AG09309 (cell line): Measurements from ENCODE around the gene MN1.

Experiments
- DNase-seq: peaks from one replicate; pipeline ENCODE4 v3.0.0-alpha.2; 2010; ENCODE audit warnings: low read depth
- H3K4me3 ChIP-seq: 2 replicates; pipeline ENCODE4 v1.5.1; 2011; ENCODE audit warnings: mild to moderate bottlenecking, low read depth, low read length, moderate library complexity; ENCODE audit not compliant: control insufficient read depth
- TF ChIP-seq, protein P1 (sequence below): IDR thresholded peaks from 2 replicates; pipeline ENCODE4 v1.5.1; 2011; ENCODE audit warnings: mild to moderate bottlenecking, low read depth, low read length, inconsistent platforms; ENCODE audit not compliant: insufficient read depth, control insufficient read depth; ENCODE audit errors: missing control alignments

MN1 gene

DNA sequence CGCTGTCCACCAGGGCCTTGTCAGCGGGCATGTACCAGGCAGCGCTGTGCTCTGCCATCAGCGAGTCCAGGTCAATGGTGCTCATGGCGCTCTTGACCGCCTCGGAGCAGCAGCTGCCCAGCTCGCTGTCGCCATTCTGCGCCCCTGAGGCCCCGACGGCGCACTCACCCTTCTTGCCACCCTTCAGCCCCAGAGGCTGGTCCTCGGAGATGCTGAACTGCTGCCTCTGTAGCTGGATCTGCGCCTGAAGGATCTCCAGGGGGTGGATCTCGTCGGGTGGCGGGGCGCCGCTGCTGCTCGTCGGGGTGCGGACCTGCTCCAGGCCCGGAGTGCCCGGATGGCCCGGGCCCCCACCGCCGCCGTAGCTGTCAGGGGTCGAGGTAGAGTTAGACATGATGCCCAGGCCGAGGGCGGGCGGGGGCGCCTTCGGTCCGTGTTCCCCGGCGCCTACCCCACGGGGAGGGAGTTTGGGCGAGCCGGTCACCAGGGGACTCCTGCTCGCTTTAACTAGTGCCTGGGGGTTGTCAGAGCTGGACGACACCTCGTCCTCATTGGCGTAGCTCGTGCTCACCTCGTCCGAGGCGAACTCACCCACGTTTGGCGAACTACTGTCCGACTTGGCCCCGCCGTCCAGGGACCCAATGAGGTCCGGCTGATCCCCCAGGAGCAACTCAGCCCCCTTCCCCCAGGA is 4.6 kb downstream of the MN1 start:
- no peak overlapping the region for H3K4me3 ChIP-seq
- no peak for DNase-seq
- TF ChIP-seq, protein P1, sequence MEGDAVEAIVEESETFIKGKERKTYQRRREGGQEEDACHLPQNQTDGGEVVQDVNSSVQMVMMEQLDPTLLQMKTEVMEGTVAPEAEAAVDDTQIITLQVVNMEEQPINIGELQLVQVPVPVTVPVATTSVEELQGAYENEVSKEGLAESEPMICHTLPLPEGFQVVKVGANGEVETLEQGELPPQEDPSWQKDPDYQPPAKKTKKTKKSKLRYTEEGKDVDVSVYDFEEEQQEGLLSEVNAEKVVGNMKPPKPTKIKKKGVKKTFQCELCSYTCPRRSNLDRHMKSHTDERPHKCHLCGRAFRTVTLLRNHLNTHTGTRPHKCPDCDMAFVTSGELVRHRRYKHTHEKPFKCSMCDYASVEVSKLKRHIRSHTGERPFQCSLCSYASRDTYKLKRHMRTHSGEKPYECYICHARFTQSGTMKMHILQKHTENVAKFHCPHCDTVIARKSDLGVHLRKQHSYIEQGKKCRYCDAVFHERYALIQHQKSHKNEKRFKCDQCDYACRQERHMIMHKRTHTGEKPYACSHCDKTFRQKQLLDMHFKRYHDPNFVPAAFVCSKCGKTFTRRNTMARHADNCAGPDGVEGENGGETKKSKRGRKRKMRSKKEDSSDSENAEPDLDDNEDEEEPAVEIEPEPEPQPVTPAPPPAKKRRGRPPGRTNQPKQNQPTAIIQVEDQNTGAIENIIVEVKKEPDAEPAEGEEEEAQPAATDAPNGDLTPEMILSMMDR, result no peak

DNA sequence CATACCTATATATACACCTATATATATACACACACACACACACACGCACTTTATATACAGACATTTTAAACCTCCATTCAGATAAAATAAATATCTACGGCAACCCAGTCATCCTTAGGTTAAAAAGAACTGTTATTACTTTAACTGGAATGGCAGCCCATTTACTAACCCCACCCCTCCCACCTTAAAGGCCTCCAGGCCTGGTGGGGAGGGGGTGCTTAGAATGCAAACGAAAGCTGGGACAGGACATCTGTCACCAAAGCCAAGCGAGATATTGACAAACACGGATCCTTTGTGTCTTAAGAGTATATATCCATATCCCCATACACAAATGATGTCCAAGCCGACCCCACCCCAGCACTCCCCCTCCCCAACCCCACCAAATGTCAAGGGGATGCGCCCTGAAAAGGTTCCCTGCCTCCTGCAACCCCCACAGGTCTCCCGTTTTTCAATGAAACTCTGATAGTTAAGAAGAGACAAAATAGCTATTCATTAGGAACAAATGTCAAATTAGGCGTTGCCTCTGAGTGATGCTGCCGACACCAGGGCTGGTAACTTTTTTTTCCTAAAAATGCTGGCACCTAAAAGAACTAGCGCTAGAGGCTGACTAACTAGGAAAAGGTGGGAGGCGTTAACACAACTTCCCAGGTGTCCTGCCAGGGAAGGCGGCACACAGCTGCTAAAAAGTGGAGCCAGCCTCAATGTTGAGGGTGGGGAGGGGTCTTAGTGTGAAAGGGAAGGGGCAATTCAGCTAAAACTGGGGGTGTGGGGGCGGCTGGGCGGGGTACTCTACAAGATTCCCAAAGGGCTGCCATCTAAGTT is 5.6 kb downstream of the MN1 start:
- no peak for DNase-seq
- H3K4me3 ChIP-seq, result no peak overlapping the region
- TF ChIP-seq, protein P1, result no peak

DNA sequence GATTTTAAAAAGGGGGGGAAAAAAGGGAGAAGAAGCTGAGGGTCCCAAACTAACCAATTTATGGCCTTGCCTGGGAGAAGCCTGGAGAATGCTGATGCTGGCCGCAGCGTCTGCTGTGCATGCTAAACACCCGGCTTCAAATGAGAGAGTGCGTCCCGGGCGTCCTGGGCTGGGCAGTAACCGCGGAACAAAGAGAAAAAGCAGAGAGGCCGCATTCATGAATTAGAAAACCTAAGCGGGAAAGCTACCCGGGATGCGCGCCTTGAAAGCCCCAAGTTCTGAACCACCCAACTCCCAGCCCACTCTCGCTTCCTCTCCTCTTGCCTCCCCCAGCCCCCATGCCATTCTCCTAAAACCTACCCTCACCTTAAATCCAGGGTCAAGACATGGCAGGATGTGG is 6.5 kb downstream of the MN1 start:
- TF ChIP-seq, protein P1, result no peak
- no peak overlapping the region for H3K4me3 ChIP-seq
- DNase-seq, result no peak

DNA sequence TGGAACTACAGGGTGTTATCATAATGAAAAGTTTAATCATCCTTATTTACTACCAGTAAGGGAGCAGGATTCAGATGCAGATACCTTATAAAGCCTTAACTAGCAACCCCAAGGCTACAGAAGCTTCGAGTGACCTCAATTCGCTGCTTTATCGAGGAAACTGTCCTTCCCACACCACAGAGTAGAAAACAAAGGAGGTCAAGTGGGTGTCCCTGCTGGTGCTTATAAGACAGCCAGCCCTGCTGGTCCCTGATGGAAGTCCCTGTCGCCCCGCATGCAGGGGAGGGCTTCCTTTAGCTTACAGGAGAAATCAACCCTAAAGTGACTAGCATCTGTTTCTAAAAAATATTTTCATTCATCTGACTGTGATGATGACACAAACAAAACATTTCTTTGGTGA is 7.3 kb downstream of the MN1 start:
- TF ChIP-seq, protein P1, result no peak
- no peak for DNase-seq
- H3K4me3 ChIP-seq, result no peak overlapping the region

DNA sequence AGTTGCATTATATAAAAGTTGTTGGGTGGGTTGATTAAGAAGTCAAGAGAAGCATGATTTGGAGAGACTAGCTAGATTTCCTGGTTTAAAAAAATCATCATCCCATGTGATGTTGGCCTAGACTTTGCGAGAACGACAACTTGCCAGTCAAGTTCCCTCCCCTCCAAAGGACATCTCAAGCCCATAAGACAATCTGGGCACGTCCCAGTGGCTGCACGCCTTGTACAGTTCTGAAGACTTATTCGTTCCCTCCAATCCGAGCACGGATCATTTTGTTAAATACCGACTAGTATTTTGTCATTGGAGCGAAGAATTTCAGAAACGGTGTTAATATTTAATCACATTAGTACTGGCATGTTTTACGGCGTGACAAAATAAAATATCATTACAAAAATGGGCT is 8.0 kb downstream of the MN1 start:
- no peak overlapping the region for H3K4me3 ChIP-seq
- TF ChIP-seq, protein P1, result no peak

DNA sequence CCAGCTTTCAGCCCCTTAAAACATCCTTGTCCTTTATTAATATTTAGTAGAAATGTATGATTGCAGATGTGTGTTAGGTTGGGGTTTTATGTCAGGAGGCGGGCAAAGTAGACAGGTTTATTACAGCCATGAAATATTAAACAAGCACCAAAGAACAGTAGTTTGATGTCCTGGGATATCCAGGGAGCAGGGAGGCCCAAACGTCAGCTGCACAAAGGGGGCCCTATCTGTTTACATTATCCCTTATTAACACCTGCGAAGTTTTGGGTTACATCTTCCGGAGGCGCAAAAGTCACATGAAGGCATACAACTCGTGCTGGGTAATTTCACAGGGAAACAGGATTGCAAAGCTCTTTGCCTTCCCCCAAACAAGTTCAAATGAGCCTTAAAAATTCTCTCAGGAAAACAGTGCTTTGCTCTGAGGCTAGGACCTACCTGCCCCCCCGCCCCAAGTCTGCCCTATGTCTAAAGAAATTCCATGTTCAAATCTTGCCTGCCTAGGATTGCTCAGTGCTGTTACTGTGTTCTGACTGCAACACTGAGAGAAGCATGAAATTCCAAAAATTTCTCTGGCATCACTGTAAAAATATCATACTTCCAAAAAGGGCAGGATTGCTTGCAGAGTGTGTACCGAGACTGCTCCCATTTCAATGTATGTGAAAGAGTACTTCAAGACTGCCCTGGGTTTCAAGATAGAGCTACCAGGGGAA is 8.9 kb downstream of the MN1 start:
- no peak for DNase-seq
- TF ChIP-seq, protein P1, result no peak
- H3K4me3 ChIP-seq, result no peak overlapping the region

More for the DNA sequence above, 8.0 kb downstream of the MN1 start:
- DNase-seq, result no peak
